ENCODE data around the gene GAS7. TPM values are rescaled to one million over a fixed set of nuclear protein-coding genes. Genes with fewer than 3 reads are reported as not detected.
A peak's percentile ranks its signal among the peaks of the same experiment; 100 is the strongest.

The GAS7 gene
- total RNA-seq, 1 experiment from 2014 or later, result 6.0 TPM

GRCh38 chr17:10169290-10169689, 29.1 kb downstream of the GAS7 start:
- Histone ChIP-seq H3K18ac (ENCODE audit: insufficient read length, low read depth, low read length) (no peak overlapping the region), H3K23me2 (ENCODE audit: insufficient read length, low read depth, low read length, poor library complexity, severe bottlenecking) (no peaks in the 10 kb centered on the region), H3K14ac (ENCODE audit: insufficient read depth, low read length) (no peak overlapping the region), H4K8ac (replicated peaks; ENCODE audit: insufficient read length, low read depth, low read length) (no peak overlapping the region), H4K5ac (ENCODE audit: insufficient read length, low read depth, low read length) (no peak overlapping the region), H2AFZ (ENCODE audit: low read length) (no peak overlapping the region), H2BK12ac (ENCODE audit: insufficient read length, low read depth, low read length) (no peak overlapping the region), H3K23ac (ENCODE audit: insufficient read length, low read depth, low read length) (no peak overlapping the region), H3K56ac (ENCODE audit: insufficient read length, low read depth, low read length) (no peak overlapping the region), H2BK5ac (ENCODE audit: insufficient read length, low read length) (no peak overlapping the region), H3K9me3 (ENCODE audit: control insufficient read depth, low read depth, low read length) (no peaks in the 10 kb centered on the region), H3K79me2 (ENCODE audit: insufficient read depth, low read length) (no peaks in the 10 kb centered on the region), H3K4me2 (ENCODE audit: insufficient read depth, insufficient read length, low read length) (no peak overlapping the region), H2BK15ac (ENCODE audit: low read depth, low read length) (no peak overlapping the region), H3K79me1 (ENCODE audit: insufficient read depth, low read depth, low read length, poor library complexity, severe bottlenecking) (no peaks in the 10 kb centered on the region), H2BK120ac (ENCODE audit: low read depth, low read length, poor library complexity, severe bottlenecking) (no peak overlapping the region), H4K91ac (ENCODE audit: insufficient read length, low read depth, low read length) (no peak overlapping the region), H3K27me3 (ENCODE audit: insufficient read depth, low read length) (no peaks in the 10 kb centered on the region), H3K4ac (ENCODE audit: low read depth, low read length) (no peak overlapping the region), H2BK20ac (ENCODE audit: low read depth, low read length, poor library complexity, severe bottlenecking) (no peak overlapping the region), H3K27ac (ENCODE audit: insufficient read length, low read depth, low read length) (no peak overlapping the region), H4K20me1 (ENCODE audit: control insufficient read depth, insufficient read depth, insufficient read length) (no peaks in the 10 kb centered on the region), H2AK5ac (ENCODE audit: insufficient read length, low read length) (no peak overlapping the region), H3T11ph (ENCODE audit: low read length) (no peak overlapping the region), H3K4me1 (ENCODE audit: insufficient read depth, low read length) (0 out of 2 replicates have a peak, but pooled peaks cover 5% of the 10 kb centered on the region), H3K9ac (ENCODE audit: extremely low read depth, insufficient read length, low read length) (no peak overlapping the region)
- no CpG with 5 or more reads among the region's 4 CpGs for WGBS (ENCODE audit: extremely low coverage, insufficient read length, low lambda C conversion rate)
- Mint-ChIP-seq H3K9me3 (peaks cover 4 to 5% of the 10 kb centered on the region in 2 experiments; a peak in 4 of 5 replicates), H3K27me3 (ENCODE audit: low read depth) (no peaks in the 10 kb centered on the region; the same call in none of the 2 replicates), H3K36me3 (ENCODE audit: insufficient read depth in 1 of 3, low read depth in 3 of 3) (peaks cover 0 to 5% (median 0%) of the 10 kb centered on the region in 3 experiments; a peak in 2 of 7 replicates), H3K4me3 (no peak overlapping the region), H3K4me1 (peaks cover 20 to 21% of the 10 kb centered on the region in 2 experiments), H3K27ac (peak overlapping the region in 1 of 3 experiments; percentile 94; a peak in 1 of 7 replicates)
- no peak for TF ChIP-seq CTCF (conservative IDR thresholded peaks at IDR 0.05)
- no peak for DNase-seq
